Measurements from ENCODE around the gene SBF2. TPM values are rescaled to one million over a fixed set of nuclear protein-coding genes. Genes with fewer than 3 reads are reported as not detected.
"Not testable (repeated sequence)": the region's sequence is repeated elsewhere in the genome, so short reads cannot be mapped to it uniquely, and the experiment has no call there.

Gene SBF2
- total RNA-seq, 2 donors from 2014 or later, result 53.8 to 60.8 TPM

- no peak for ATAC-seq (ENCODE audit: insufficient number of reproducible peaks, low FRiP score, low read depth)
- TF ChIP-seq, protein P1, sequence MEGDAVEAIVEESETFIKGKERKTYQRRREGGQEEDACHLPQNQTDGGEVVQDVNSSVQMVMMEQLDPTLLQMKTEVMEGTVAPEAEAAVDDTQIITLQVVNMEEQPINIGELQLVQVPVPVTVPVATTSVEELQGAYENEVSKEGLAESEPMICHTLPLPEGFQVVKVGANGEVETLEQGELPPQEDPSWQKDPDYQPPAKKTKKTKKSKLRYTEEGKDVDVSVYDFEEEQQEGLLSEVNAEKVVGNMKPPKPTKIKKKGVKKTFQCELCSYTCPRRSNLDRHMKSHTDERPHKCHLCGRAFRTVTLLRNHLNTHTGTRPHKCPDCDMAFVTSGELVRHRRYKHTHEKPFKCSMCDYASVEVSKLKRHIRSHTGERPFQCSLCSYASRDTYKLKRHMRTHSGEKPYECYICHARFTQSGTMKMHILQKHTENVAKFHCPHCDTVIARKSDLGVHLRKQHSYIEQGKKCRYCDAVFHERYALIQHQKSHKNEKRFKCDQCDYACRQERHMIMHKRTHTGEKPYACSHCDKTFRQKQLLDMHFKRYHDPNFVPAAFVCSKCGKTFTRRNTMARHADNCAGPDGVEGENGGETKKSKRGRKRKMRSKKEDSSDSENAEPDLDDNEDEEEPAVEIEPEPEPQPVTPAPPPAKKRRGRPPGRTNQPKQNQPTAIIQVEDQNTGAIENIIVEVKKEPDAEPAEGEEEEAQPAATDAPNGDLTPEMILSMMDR (IDR thresholded peaks at IDR 0.05), result no peak
- no peaks in the 10 kb centered on the region for H3K36me3 ChIP-seq
- H3K27me3 ChIP-seq (replicated peaks; ENCODE audit: insufficient read depth), result no peaks in the 10 kb centered on the region
- H3K9me3 ChIP-seq, result no peaks in the 10 kb centered on the region
- peaks cover 13% of the 10 kb centered on the region in 2 donors for H3K4me1 ChIP-seq (ENCODE audit: control insufficient read depth in 1 of 2, low read depth in 2 of 2)
- DNase-seq (ENCODE audit: low spot score), result no peak
- no peak overlapping the region for H3K4me3 ChIP-seq
- H3K27ac ChIP-seq, result no peak overlapping the region
Observed at GRCh38 chr11:9905960-9906791, 387.8 kb downstream of the SBF2 start.

DNA sequence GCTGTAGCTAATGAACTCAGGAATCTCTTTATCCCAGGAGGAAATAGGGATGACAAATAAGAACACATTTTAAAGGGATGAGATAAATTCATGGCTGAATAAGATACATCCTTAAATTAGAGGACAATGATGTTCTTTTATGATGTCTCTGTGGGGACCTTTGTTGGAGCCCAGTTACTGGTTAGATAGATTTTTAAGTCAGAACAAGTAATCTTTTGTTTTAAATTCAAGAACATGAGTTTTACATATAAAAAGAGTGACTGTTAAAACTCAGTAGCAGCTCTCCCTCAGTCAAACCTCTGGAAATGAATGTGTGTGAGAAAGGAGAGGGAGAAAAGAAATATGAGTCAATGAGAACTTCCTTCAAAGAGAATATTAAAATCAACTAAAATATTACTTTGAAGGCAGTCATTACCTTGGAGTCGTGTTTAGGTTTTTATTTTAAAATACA, 388.5 kb downstream of the SBF2 start:
- ATAC-seq (ENCODE audit: insufficient number of reproducible peaks, low FRiP score, low read depth), result no peak
- DNase-seq (ENCODE audit: low spot score), result no peak
- Histone ChIP-seq H3K27me3 (replicated peaks; ENCODE audit: insufficient read depth) (no peaks in the 10 kb centered on the region), H3K4me1 (ENCODE audit: control insufficient read depth in 1 of 2, low read depth in 2 of 2) (peaks cover 13% of the 10 kb centered on the region in 2 donors), H3K4me3 (no peak overlapping the region), H3K9me3 (no peaks in the 10 kb centered on the region), H3K36me3 (no peaks in the 10 kb centered on the region), H3K27ac (no peak overlapping the region)
- TF ChIP-seq, protein P1 (IDR thresholded peaks at IDR 0.05), result no peak

DNA sequence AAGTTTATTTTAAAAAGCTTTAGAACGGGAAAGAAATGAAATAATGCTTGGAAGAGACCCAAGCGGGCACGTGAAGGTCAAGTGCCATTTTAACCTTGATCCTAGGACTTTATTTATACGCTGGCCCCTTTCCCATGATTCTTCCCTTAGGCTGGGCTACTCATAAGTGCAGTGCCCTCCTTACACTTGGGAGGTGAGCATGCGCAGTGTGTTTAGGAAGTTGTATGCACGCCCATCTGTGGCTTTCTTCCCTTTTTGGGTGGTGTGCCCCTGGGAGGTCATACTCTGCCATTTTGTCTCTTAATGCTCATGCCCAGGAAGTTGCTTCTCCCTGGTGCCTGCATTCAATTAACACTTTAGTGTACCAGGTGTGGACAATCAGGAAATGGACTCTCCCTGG, 390.4 kb downstream of the SBF2 start:
- H3K4me3 ChIP-seq, result no peak overlapping the region
- ATAC-seq (ENCODE audit: insufficient number of reproducible peaks, low FRiP score, low read depth) (no peak), DNase-seq (ENCODE audit: low spot score) (no peak)
- H3K4me1 ChIP-seq (ENCODE audit: control insufficient read depth in 1 of 2, low read depth in 2 of 2), result peaks cover 13% of the 10 kb centered on the region in 2 donors
- H3K36me3 ChIP-seq, result no peaks in the 10 kb centered on the region
- H3K27ac ChIP-seq, result no peak overlapping the region
- H3K9me3 ChIP-seq, result no peaks in the 10 kb centered on the region
- H3K27me3 ChIP-seq (replicated peaks; ENCODE audit: insufficient read depth), result no peaks in the 10 kb centered on the region
- TF ChIP-seq, protein P1 (IDR thresholded peaks at IDR 0.05), result no peak

- no peak overlapping the region for H3K4me3 ChIP-seq
- peaks cover 7 to 13% of the 10 kb centered on the region in 2 donors for H3K4me1 ChIP-seq (ENCODE audit: control insufficient read depth in 1 of 2, low read depth in 2 of 2)
- DNase-seq (ENCODE audit: low spot score) (no peak), ATAC-seq (ENCODE audit: insufficient number of reproducible peaks, low FRiP score, low read depth) (no peak)
- H3K36me3 ChIP-seq, result no peaks in the 10 kb centered on the region
- H3K27ac ChIP-seq, result no peak overlapping the region
- TF ChIP-seq, protein P1 (IDR thresholded peaks at IDR 0.05), result no peak
- no peaks in the 10 kb centered on the region for H3K9me3 ChIP-seq
- H3K27me3 ChIP-seq (replicated peaks; ENCODE audit: insufficient read depth), result no peaks in the 10 kb centered on the region
Observed at GRCh38 chr11:9901943-9902342, 392.1 kb downstream of the SBF2 start.

- not testable (repeated sequence) for H3K9me3 ChIP-seq; H3K27ac ChIP-seq; DNase-seq (ENCODE audit: low spot score); H3K27me3 ChIP-seq (replicated peaks; ENCODE audit: insufficient read depth); ATAC-seq (ENCODE audit: insufficient number of reproducible peaks, low FRiP score, low read depth); H3K36me3 ChIP-seq; H3K4me1 ChIP-seq (ENCODE audit: control insufficient read depth in 1 of 2, low read depth in 2 of 2); H3K4me3 ChIP-seq
Observed at GRCh38 chr11:9900253-9900652, 393.8 kb downstream of the SBF2 start.
